OCI-LY1 (cell line): ENCODE measurements around the gene ACTL7B.

Experiments used
- H2AFZ ChIP-seq: fragments of 200-600 bp; sonication (generic), shearing (Covaris generic); 2 replicates; pipeline ENCODE4 v1.6.0; 2014; ENCODE audit warnings: antibody characterized with exemption, mild to moderate bottlenecking, low read length
- H3F3A ChIP-seq: fragments of 200-600 bp; sonication (generic), shearing (Covaris generic); 2 replicates; pipeline ENCODE4 v1.6.0; 2014; ENCODE audit warnings: mild to moderate bottlenecking, antibody characterized with exemption, low read length, moderate library complexity; ENCODE audit not compliant: insufficient read depth
- H3K27ac ChIP-seq: fragments of 200-600 bp; sonication (generic); 2 replicates; pipeline ENCODE4 v1.5.1; 2014; ENCODE audit warnings: low read length, mixed run types, mild to moderate bottlenecking, low read depth; ENCODE audit not compliant: poor library complexity, severe bottlenecking
- H3K27me3 ChIP-seq: fragments of 200-600 bp; sonication (generic); 2 replicates; pipeline ENCODE4 v1.6.0; 2014; ENCODE audit warnings: antibody characterized with exemption, mild to moderate bottlenecking, low read length, moderate library complexity; ENCODE audit not compliant: insufficient read depth
- H3K36me3 ChIP-seq: fragments of 200-600 bp; sonication (generic); 2 replicates; pipeline ENCODE4 v1.6.1; 2014; ENCODE audit warnings: mild to moderate bottlenecking, antibody characterized with exemption, low read length, moderate library complexity, mixed read lengths; ENCODE audit not compliant: insufficient read depth
- H3K4me1 ChIP-seq: fragments of 200-600 bp; sonication (generic); 2 replicates; pipeline ENCODE4 v1.5.1; 2014; ENCODE audit warnings: mild to moderate bottlenecking, low read length, moderate library complexity; ENCODE audit not compliant: insufficient read depth, severe bottlenecking
- H3K4me2 ChIP-seq: fragments of 200-600 bp; sonication (generic), shearing (Covaris generic); 2 replicates; pipeline ENCODE4 v1.6.1; 2014; ENCODE audit warnings: low read length
- H3K4me3 ChIP-seq: fragments of 200-600 bp; sonication (generic); 2 replicates; pipeline ENCODE4 v1.5.1; 2014; ENCODE audit warnings: low read length, low read depth, mild to moderate bottlenecking, mixed read lengths; ENCODE audit not compliant: poor library complexity, severe bottlenecking
- H3K79me2 ChIP-seq: fragments of 200-600 bp; shearing (Covaris generic); 2 replicates; pipeline ENCODE4 v1.6.1; 2016; ENCODE audit warnings: mixed run types, low read length, mixed read lengths; ENCODE audit not compliant: insufficient read depth
- H3K9ac ChIP-seq: fragments of 200-600 bp; sonication (generic), shearing (Covaris generic); 2 replicates; pipeline ENCODE4 v1.6.1; 2014; ENCODE audit warnings: mild to moderate bottlenecking, low read length, mixed read lengths
- H3K9me2 ChIP-seq: fragments of 200-600 bp; sonication (generic), shearing (Covaris generic); 2 replicates; pipeline ENCODE4 v1.6.1; 2014; ENCODE audit warnings: low read depth, mild to moderate bottlenecking, low read length, mixed read lengths
- H3K9me3 ChIP-seq: fragments of 200-600 bp; shearing (Covaris generic); 2 replicates; pipeline ENCODE4 v1.6.1; 2014; ENCODE audit warnings: low read length, mixed read lengths
- H4K20me1 ChIP-seq: fragments of 200-600 bp; sonication (generic), shearing (Covaris generic); 2 replicates; pipeline ENCODE4 v1.6.0; 2016; ENCODE audit warnings: mild to moderate bottlenecking, low read length; ENCODE audit not compliant: insufficient read depth
- CTCF ChIP-seq: fragments of 200-600 bp; sonication (generic), shearing (Covaris generic); IDR thresholded peaks from 2 replicates; pipeline ENCODE4 v1.5.1; 2017; ENCODE audit warnings: mild to moderate bottlenecking, antibody characterized with exemption, low read length, moderate library complexity, mixed read lengths
- EZH2 ChIP-seq: fragments of 200-600 bp; sonication (generic), shearing (Covaris generic); IDR thresholded peaks from 2 replicates; pipeline ENCODE4 v1.8.0; 2017; ENCODE audit warnings: borderline replicate concordance, mixed run types, mild to moderate bottlenecking, antibody characterized with exemption, low read length, moderate library complexity, mixed read lengths

Gene ACTL7B

GRCh38 chr9:108882052-108882888 lies 26.5 kb upstream of the ACTL7B start:
- H3K27ac ChIP-seq = no peak overlapping the region
- no peaks in the 10 kb centered on the region for H4K20me1 ChIP-seq
- H3K9ac ChIP-seq = no peak overlapping the region
- no peaks in the 10 kb centered on the region for H3K27me3 ChIP-seq
- H2AFZ ChIP-seq = no peak overlapping the region
- H3K4me2 ChIP-seq = no peak overlapping the region
- no peak overlapping the region for H3K4me3 ChIP-seq
- peaks cover 60% of the 10 kb centered on the region for H3K36me3 ChIP-seq
- no peaks in the 10 kb centered on the region for H3K79me2 ChIP-seq
- no peaks in the 10 kb centered on the region for H3K9me3 ChIP-seq
- H3K4me1 ChIP-seq = peaks cover 16% of the 10 kb centered on the region
- no peaks in the 10 kb centered on the region for H3F3A ChIP-seq
- H3K9me2 ChIP-seq = no peaks in the 10 kb centered on the region
- TF ChIP-seq CTCF (no peak), EZH2 (no peak)

- Histone ChIP-seq H3K4me2 (no peak overlapping the region), H2AFZ (no peak overlapping the region), H3K9ac (no peak overlapping the region), H4K20me1 (no peaks in the 10 kb centered on the region), H3K27me3 (no peaks in the 10 kb centered on the region), H3K79me2 (no peaks in the 10 kb centered on the region), H3K4me3 (no peak overlapping the region), H3K9me3 (no peaks in the 10 kb centered on the region), H3K36me3 (peaks cover 71% of the 10 kb centered on the region), H3K27ac (no peak overlapping the region), H3K9me2 (no peaks in the 10 kb centered on the region), H3F3A (no peaks in the 10 kb centered on the region), H3K4me1 (peaks cover 7% of the 10 kb centered on the region)
- TF ChIP-seq EZH2 = no peak
- TF ChIP-seq CTCF = no peak
Observed at GRCh38 chr9:108880738-108881316, 25.0 kb upstream of the ACTL7B start.

GRCh38 chr9:108877524-108877923 lies 21.7 kb upstream of the ACTL7B start:
- Histone ChIP-seq H3K4me1 (no peaks in the 10 kb centered on the region), H3K27ac (no peak overlapping the region), H3K9me2 (no peaks in the 10 kb centered on the region), H3K36me3 (peaks cover 86% of the 10 kb centered on the region), H3K4me3 (no peak overlapping the region), H3K4me2 (no peak overlapping the region), H2AFZ (no peak overlapping the region), H3K79me2 (no peaks in the 10 kb centered on the region), H3K9ac (no peak overlapping the region), H4K20me1 (no peaks in the 10 kb centered on the region), H3F3A (no peaks in the 10 kb centered on the region), H3K9me3 (no peaks in the 10 kb centered on the region), H3K27me3 (no peaks in the 10 kb centered on the region)
- TF ChIP-seq EZH2 (no peak), CTCF (no peak)
